ENCODE measurements around the gene ELOVL1. TPM values are rescaled to one million over a fixed set of nuclear protein-coding genes. Genes with fewer than 3 reads are reported as not detected.

The ELOVL1 gene
- polyA plus RNA-seq, 1 donor from 2014 or later: 69.6 TPM

GRCh38 chr1:43338001-43338400 is 29.8 kb downstream of the ELOVL1 start:
- no peak overlapping the region for H3K27ac Mint-ChIP-seq
- no peaks in the 10 kb centered on the region for H3K36me3 Mint-ChIP-seq
- H3K4me1 Mint-ChIP-seq: peaks cover 0 to 2% (median 0%) of the 10 kb centered on the region in 3 donors
- peaks cover 3% of the 10 kb centered on the region for H3K27me3 Mint-ChIP-seq
- no peak overlapping the region for H3K4me3 Mint-ChIP-seq
- H3K9me3 Mint-ChIP-seq: peaks cover 0 to 2% (median 0%) of the 10 kb centered on the region in 3 donors

- Mint-ChIP-seq H3K9me3 (peaks cover 0 to 2% (median 0%) of the 10 kb centered on the region in 3 donors), H3K27ac (no peak within 1 kb of the TSS), H3K4me3 (no peak within 1 kb of the TSS), H3K27me3 (peaks cover 3% of the 10 kb centered on the region), H3K36me3 (no peaks in the 10 kb centered on the region), H3K4me1 (peaks cover 0 to 2% (median 0%) of the 10 kb centered on the region in 3 donors)
Measured at GRCh38 chr1:43337588-43337987, 30.2 kb downstream of the ELOVL1 start, which contains the start of gene MPL. TSS of gene MPL (plus strand) at chr1:43337818. CDS start at chr1:43337849, 31 bp downstream.

- H3K4me1 Mint-ChIP-seq: no peaks in the 10 kb centered on the region
- no peaks in the 10 kb centered on the region for H3K36me3 Mint-ChIP-seq
- H3K27ac Mint-ChIP-seq: no peak overlapping the region
- no peak overlapping the region for H3K4me3 Mint-ChIP-seq
- H3K27me3 Mint-ChIP-seq: peaks cover 3% of the 10 kb centered on the region
- no peaks in the 10 kb centered on the region for H3K9me3 Mint-ChIP-seq
Measured at GRCh38 chr1:43334453-43335205, 33.2 kb downstream of the ELOVL1 start.

GRCh38 chr1:43331688-43332087 is 36.1 kb downstream of the ELOVL1 start:
- H3K9me3 Mint-ChIP-seq: peaks cover 0 to 16% (median 2%) of the 10 kb centered on the region in 3 donors
- no peak overlapping the region for H3K27ac Mint-ChIP-seq
- H3K4me1 Mint-ChIP-seq: no peaks in the 10 kb centered on the region
- H3K36me3 Mint-ChIP-seq: no peaks in the 10 kb centered on the region
- no peaks in the 10 kb centered on the region for H3K27me3 Mint-ChIP-seq
- H3K4me3 Mint-ChIP-seq: no peak overlapping the region

GRCh38 chr1:43329995-43330751 is 37.6 kb downstream of the ELOVL1 start:
- Mint-ChIP-seq H3K27ac (no peak overlapping the region), H3K4me3 (no peak overlapping the region), H3K4me1 (no peaks in the 10 kb centered on the region), H3K9me3 (peaks cover 1 to 23% (median 7%) of the 10 kb centered on the region in 3 donors), H3K36me3 (no peaks in the 10 kb centered on the region), H3K27me3 (no peaks in the 10 kb centered on the region)

- peaks cover 5 to 34% (median 11%) of the 10 kb centered on the region in 3 donors for H3K9me3 Mint-ChIP-seq
Measured at GRCh38 chr1:43327549-43328292, 40.1 kb downstream of the ELOVL1 start.

GRCh38 chr1:43325381-43325780 is 42.4 kb downstream of the ELOVL1 start:
- H3K27ac Mint-ChIP-seq: no peak overlapping the region
- H3K9me3 Mint-ChIP-seq: peaks cover 5 to 34% (median 11%) of the 10 kb centered on the region in 3 donors
- H3K36me3 Mint-ChIP-seq: peaks cover 2% of the 10 kb centered on the region
- H3K4me3 Mint-ChIP-seq: no peak overlapping the region
- peaks cover 6% of the 10 kb centered on the region for H3K27me3 Mint-ChIP-seq
- no peaks in the 10 kb centered on the region for H3K4me1 Mint-ChIP-seq

More at GRCh38 chr1:43327549-43328292, 40.1 kb downstream of the ELOVL1 start:
- H3K36me3 Mint-ChIP-seq: no peaks in the 10 kb centered on the region
- H3K4me1 Mint-ChIP-seq: no peaks in the 10 kb centered on the region
- peaks cover 6% of the 10 kb centered on the region for H3K27me3 Mint-ChIP-seq
- H3K4me3 Mint-ChIP-seq: no peak overlapping the region
- H3K27ac Mint-ChIP-seq: no peak overlapping the region

GRCh38 chr1:43324810-43325209 is 43.0 kb downstream of the ELOVL1 start:
- Mint-ChIP-seq H3K27me3 (peaks cover 8% of the 10 kb centered on the region), H3K4me1 (no peaks in the 10 kb centered on the region), H3K4me3 (no peak overlapping the region), H3K36me3 (peaks cover 2% of the 10 kb centered on the region), H3K9me3 (peaks cover 5 to 34% (median 11%) of the 10 kb centered on the region in 3 donors), H3K27ac (no peak overlapping the region)

GRCh38 chr1:43322506-43322905 is 45.3 kb downstream of the ELOVL1 start:
- peaks cover 0 to 2% (median 0%) of the 10 kb centered on the region in 3 donors for H3K4me1 Mint-ChIP-seq
- H3K9me3 Mint-ChIP-seq: peaks cover 5 to 26% (median 9%) of the 10 kb centered on the region in 3 donors
- H3K4me3 Mint-ChIP-seq: no peak overlapping the region
- H3K36me3 Mint-ChIP-seq: peaks cover 2% of the 10 kb centered on the region
- no peak overlapping the region for H3K27ac Mint-ChIP-seq
- peaks cover 8% of the 10 kb centered on the region for H3K27me3 Mint-ChIP-seq

GRCh38 chr1:43321331-43321891 is 46.4 kb downstream of the ELOVL1 start:
- peaks cover 5 to 18% (median 9%) of the 10 kb centered on the region in 3 donors for H3K9me3 Mint-ChIP-seq
- no peak overlapping the region for H3K4me3 Mint-ChIP-seq
- peaks cover 0 to 2% (median 0%) of the 10 kb centered on the region in 3 donors for H3K4me1 Mint-ChIP-seq
- H3K36me3 Mint-ChIP-seq: peaks cover 2% of the 10 kb centered on the region
- peaks cover 8% of the 10 kb centered on the region for H3K27me3 Mint-ChIP-seq
- no peak overlapping the region for H3K27ac Mint-ChIP-seq

GRCh38 chr1:43319766-43320165 is 48.0 kb downstream of the ELOVL1 start:
- no peak overlapping the region for H3K4me3 Mint-ChIP-seq
- H3K36me3 Mint-ChIP-seq: peaks cover 2% of the 10 kb centered on the region
- no peak overlapping the region for H3K27ac Mint-ChIP-seq
- peaks cover 1 to 7% (median 2%) of the 10 kb centered on the region in 3 donors for H3K9me3 Mint-ChIP-seq
- H3K27me3 Mint-ChIP-seq: peaks cover 6% of the 10 kb centered on the region
- H3K4me1 Mint-ChIP-seq: peaks cover 0 to 2% (median 0%) of the 10 kb centered on the region in 3 donors

- peaks cover 0 to 2% (median 0%) of the 10 kb centered on the region in 3 donors for H3K9me3 Mint-ChIP-seq
- no peak overlapping the region for H3K27ac Mint-ChIP-seq
- peaks cover 2% of the 10 kb centered on the region for H3K36me3 Mint-ChIP-seq
- H3K4me3 Mint-ChIP-seq: no peak overlapping the region
- H3K27me3 Mint-ChIP-seq: peaks cover 2% of the 10 kb centered on the region
- H3K4me1 Mint-ChIP-seq: peaks cover 0 to 2% (median 0%) of the 10 kb centered on the region in 3 donors
Measured at GRCh38 chr1:43319288-43319687, 48.5 kb downstream of the ELOVL1 start.

GRCh38 chr1:43318831-43319230 is 49.0 kb downstream of the ELOVL1 start:
- Mint-ChIP-seq H3K36me3 (peaks cover 2% of the 10 kb centered on the region), H3K4me1 (peaks cover 0 to 2% (median 0%) of the 10 kb centered on the region in 3 donors), H3K27me3 (peaks cover 2% of the 10 kb centered on the region), H3K9me3 (no peaks in the 10 kb centered on the region), H3K4me3 (no peak overlapping the region), H3K27ac (no peak overlapping the region)

- H3K27ac Mint-ChIP-seq: no peak overlapping the region
- H3K9me3 Mint-ChIP-seq: no peaks in the 10 kb centered on the region
- H3K36me3 Mint-ChIP-seq: peaks cover 2% of the 10 kb centered on the region
- H3K4me3 Mint-ChIP-seq: no peak overlapping the region
- H3K27me3 Mint-ChIP-seq: peaks cover 2% of the 10 kb centered on the region
- peaks cover 0 to 2% (median 0%) of the 10 kb centered on the region in 3 donors for H3K4me1 Mint-ChIP-seq
Measured at GRCh38 chr1:43317817-43318471, 49.9 kb downstream of the ELOVL1 start.
